Measurements from ENCODE around the gene RTN4.

RTN4 gene

DNA sequence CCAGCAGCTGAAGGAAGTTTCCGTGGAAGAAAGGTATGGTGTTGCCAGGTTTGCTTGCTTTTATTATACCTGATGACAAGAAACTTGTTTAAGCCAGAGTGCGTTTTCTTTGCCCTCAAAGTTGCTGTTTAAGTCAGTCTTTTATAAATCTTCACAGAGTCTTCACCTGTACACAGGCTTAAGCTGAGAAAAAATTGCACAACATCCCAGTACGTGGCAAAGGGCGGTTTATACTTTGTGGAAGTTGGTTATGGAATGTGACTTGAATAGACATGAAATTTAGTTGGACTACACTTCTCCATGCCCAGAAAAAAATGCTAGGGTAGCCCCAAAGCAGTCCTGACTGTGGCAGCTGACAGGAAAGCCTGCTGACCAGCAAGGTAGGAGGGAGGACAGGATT lies 121.5 kb downstream of the RTN4 start:
- DNase-seq: no peak

DNA sequence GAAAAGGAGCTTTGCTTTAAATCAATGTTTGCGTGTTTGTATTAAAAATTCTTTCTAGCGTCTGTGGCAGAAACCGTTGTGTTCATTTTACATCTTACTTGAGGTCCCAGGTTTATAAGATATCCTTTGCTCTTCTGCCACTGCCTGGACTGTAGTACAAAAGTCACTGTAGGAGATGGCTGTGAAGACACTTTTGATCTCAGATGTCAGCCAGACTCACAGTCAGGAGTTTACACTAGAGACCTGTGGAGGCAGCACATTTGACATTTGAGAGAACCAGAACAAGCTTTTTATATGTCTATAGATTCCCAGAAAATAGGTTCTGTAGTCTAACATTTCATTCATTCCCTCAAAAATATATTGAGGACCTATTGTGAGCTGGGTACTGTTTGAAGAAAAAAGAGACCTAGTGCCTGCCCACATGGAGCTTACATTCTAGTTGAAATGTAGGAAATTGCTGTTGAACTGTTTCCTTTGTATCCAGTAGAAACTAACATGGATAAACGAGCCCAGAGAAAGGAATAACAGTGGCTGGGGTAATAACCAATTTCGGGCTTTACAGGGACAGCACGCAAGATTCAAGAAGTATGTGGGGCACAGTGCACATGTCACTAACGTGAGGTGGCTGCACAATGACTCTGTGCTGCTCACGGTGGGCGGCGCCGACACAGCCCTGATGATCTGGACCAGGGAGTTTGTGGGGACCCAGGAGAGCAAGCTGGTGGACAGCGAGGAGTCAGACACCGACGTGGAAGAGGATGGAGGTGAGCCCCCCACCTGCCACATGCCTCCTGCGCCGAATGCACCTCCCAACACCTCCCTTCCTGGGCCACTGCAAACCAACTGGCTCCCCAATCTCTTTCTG lies 122.3 kb downstream of the RTN4 start:
- no peak for DNase-seq

- DNase-seq: peak in 1 of 58 donors; percentile 12
Observed at GRCh38 chr2:54927085-54927750, 123.0 kb downstream of the RTN4 start.

DNA sequence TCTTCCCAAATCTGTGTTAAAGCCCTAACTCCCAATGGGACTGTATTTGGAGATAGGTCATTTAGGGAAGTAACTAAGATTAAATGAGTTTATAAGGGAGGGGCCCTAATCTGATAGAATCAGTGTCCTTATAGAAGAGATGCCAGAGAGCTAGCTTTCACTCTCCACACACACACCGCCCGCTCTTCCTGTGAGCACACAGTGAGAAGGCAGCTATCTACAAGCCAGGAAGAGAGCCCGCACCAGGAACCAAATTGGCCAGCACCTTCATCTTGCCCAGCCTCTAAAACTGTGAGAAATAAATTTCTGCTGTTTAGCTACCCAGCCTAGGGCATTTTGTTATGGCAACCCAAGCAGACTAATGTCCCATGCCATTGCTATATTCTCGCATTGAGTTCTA lies 125.2 kb downstream of the RTN4 start:
- DNase-seq: no peak

DNA sequence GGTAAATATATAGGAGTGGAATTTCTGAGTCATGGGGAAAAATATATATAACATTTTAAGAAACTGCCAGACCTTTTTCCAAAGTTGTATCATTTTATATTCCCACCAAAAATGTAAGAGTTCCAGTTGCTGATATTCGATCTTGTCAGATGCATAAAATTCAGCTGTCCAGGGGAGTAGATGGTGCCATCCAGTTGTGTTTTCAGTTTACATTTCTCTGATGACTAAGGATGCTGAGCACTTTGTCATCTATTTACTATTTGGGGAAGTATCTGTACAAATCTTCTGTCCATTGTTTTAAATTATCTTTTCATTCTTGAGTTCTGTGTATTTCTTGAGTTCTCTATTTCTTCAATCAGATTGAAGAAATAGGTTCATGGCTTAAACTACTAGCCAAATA lies 126.1 kb downstream of the RTN4 start:
- no peak for DNase-seq
